HG03520 (cell line): ENCODE data around the gene ABTB2.

Source experiments
- ATAC-seq: cut with Tn5 transposase; IDR thresholded peaks from one replicate; pipeline ENCODE4 v1.9.1; 2021; ENCODE audit warnings: mild to moderate bottlenecking, moderate library complexity; ENCODE audit not compliant: unreplicated experiment

Gene ABTB2

GRCh38 chr11:34363363-34364084 lies 5.7 kb upstream of the ABTB2 start:
- no peak for ATAC-seq

- no peak for ATAC-seq
Measured at GRCh38 chr11:34360046-34360445, 2.2 kb upstream of the ABTB2 start.

GRCh38 chr11:34359548-34359891 lies 1.7 kb upstream of the ABTB2 start:
- ATAC-seq, result no peak

GRCh38 chr11:34358728-34359547 lies 1.1 kb upstream of the ABTB2 start:
- no peak for ATAC-seq

GRCh38 chr11:34358258-34358727 lies 483 bp upstream of the ABTB2 start:
- ATAC-seq, result no peak

- ATAC-seq, result peak; percentile 5
Measured at GRCh38 chr11:34356913-34357700, 703 bp downstream of the ABTB2 start.

- ATAC-seq, result no peak
Measured at GRCh38 chr11:34356576-34356912, 1.3 kb downstream of the ABTB2 start.

GRCh38 chr11:34356130-34356529 lies 1.7 kb downstream of the ABTB2 start:
- ATAC-seq, result no peak

- ATAC-seq, result no peak
Measured at GRCh38 chr11:34355726-34356125, 2.1 kb downstream of the ABTB2 start.

- no peak for ATAC-seq
Measured at GRCh38 chr11:34354782-34355181, 3.0 kb downstream of the ABTB2 start.

- no peak for ATAC-seq
Measured at GRCh38 chr11:34353881-34354280, 3.9 kb downstream of the ABTB2 start.

- ATAC-seq, result peak; percentile 44
Measured at GRCh38 chr11:34351687-34352469, 5.9 kb downstream of the ABTB2 start.

GRCh38 chr11:34351051-34351450 lies 6.8 kb downstream of the ABTB2 start:
- no peak for ATAC-seq

- ATAC-seq, result no peak
Measured at GRCh38 chr11:34349882-34350281, 7.9 kb downstream of the ABTB2 start.

- no peak for ATAC-seq
Measured at GRCh38 chr11:34348919-34349318, 8.9 kb downstream of the ABTB2 start.

- ATAC-seq, result no peak
Measured at GRCh38 chr11:34348096-34348495, 9.7 kb downstream of the ABTB2 start.

- no peak for ATAC-seq
Measured at GRCh38 chr11:34346551-34346950, 11.3 kb downstream of the ABTB2 start.

- no peak for ATAC-seq
Measured at GRCh38 chr11:34345991-34346480, 11.8 kb downstream of the ABTB2 start.

GRCh38 chr11:34345540-34345876 lies 12.3 kb downstream of the ABTB2 start:
- no peak for ATAC-seq

GRCh38 chr11:34344768-34345539 lies 12.9 kb downstream of the ABTB2 start:
- ATAC-seq, result no peak
